HTERT RPE-1 (cell line): ENCODE results near the gene PSTK.

Source experiments
- in situ Hi-C: fragments of 300-500 bp; cut with MboI; formaldehyde crosslinking; loops from 4 replicates; pipeline ENCODE4 v1.14.3; 2020; ENCODE audit warnings: low sequenced_read_pairs

The PSTK gene

GRCh38 chr10:122992031-122992585, 11.9 kb downstream of the PSTK start:
- in situ Hi-C loops, result no loop called here

DNA sequence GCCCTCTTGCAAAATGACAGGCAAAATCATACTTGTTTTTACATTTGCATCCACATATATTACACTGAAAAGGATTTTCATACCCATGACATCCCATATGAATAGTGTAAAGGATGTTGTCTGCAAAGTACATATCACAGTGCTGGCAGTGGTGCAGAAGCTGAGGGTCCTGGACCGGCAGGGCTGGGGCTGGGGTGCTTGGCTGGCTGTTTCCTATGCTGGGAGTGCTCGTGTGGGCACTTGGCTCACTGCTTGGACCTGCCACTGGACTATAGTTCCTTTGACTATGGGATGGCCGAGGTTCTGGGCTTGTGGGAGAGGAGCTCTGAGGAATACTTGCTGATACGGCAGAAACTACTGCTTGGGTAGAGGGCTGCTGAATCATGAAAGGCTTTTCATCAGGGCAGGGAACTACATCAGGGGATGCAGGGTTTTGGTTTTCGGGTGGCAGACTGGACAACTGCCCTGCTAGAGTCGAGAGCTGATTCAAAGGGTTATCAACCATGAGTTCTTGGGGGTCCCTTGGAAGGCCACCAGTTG, 13.7 kb downstream of the PSTK start:
- in situ Hi-C loops, result no loop called here

GRCh38 chr10:122995936-122996335, 15.7 kb downstream of the PSTK start:
- in situ Hi-C loops, result no loop called here

DNA sequence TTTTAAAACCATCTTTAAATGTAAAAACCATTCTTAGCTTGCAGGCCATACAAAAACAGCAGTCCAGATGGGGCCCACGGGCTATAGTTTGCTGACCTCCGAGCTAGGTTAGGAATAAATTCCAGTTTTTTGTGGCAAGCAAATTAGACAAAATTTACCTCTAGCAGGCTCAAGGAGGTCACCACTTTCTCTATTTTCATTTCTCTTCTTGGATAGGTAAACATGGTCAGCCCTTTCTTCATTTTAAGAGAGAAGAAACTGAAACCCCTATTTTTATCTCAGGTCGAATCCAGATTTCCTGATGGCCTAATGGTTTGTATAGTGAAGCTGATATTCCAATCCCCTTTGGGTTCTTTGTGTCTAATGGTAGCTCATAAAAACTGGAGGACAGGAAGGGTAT, 17.7 kb downstream of the PSTK start:
- in situ Hi-C loops, result no loop called here

GRCh38 chr10:122998360-122998917, 18.2 kb downstream of the PSTK start:
- in situ Hi-C loops, result no loop called here

DNA sequence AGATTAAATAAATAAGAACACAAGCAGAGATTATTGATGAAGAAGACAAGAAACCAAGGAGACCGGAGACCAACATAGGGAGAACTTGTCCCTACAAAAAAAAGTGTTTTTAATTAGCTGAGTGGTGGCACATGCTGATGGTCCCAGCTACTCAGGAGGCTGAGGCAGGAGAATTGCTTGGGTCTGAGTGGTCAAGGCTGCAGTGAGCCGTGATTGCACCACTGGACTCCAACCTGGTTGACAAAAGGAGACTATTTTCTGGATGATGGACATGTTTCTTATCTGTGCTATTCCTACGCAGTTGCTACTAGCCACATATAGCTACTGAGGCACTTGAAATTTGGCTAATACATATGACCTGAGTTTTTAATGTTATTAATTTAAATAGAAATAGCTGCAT, 18.7 kb downstream of the PSTK start:
- in situ Hi-C loops, result no loop called here

GRCh38 chr10:122999347-122999746, 19.1 kb downstream of the PSTK start:
- in situ Hi-C loops, result no loop called here

GRCh38 chr10:123000155-123000554, 20.0 kb downstream of the PSTK start:
- in situ Hi-C loops, result no loop called here

GRCh38 chr10:123001370-123001769, 21.2 kb downstream of the PSTK start:
- in situ Hi-C loops, result no loop called here

DNA sequence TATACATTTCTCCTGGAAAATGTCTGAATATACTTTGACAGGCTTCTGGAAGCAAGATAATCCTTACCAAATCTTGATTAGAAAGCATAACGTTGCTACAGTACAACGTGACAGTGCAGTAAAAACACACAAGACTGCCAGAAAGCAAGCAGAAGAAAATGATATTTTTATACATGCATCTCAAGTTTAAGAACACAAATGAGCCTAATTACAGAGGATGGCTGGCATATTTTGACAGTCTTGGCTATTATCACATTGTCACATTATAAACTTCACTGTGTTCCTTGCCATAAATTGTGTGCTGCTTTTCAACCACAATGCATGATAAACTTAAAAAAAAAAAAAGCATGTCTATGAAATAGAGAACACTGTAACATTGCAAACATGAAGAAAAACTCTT, 24.1 kb downstream of the PSTK start:
- in situ Hi-C loops, result no loop called here

- in situ Hi-C loops, result no loop called here
These were observed 27.6 kb downstream of the PSTK start for GRCh38 chr10:123007558-123008354.

DNA sequence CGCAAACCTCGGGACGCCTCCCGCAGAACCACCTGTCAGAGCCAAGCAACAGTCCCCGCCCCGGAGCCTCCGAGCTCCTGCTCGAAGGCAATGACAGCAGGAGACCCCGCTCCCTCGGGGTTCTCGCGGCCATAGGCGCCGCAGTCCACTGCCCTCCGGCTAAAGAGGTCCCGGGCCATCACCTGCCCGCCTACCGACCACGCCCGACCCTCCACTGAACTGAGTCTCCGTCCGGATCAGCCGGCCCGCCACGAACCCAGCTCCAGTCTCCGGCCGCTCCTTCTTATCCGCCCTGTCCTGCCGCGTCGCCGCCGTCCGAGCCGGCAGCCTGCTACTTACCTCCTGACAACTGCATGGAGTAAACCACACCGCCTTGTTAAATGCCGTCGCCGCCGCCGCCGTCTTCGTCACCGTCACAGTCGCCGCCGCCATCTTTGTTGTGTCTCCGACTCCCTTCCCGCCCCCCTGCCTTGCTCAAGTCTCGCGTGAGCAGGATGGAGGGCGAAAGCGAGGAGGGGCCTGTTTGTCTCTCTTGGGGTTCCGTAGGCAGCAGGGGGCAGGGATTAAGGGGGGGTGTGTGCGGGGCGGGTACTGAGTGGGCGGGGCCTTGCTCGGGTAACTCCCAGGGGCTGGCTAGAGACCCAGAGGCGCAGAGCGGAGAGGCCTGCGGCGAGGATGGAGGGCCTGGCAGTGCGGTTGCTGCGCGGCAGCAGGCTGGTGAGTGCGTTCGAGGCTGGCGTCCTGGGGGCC, 28.3 kb downstream of the PSTK start, which contains the start of the genes ACADSB and IKZF5:
ACADSB (plus strand) TSS at position 652 of the 750 bp plus-strand sequence; CDS start at position 676, 24 bp downstream.
IKZF5 (minus strand) TSS at position 441 of the 750 bp plus-strand sequence. CDS start 10,170 bp downstream, outside the sequence.
- in situ Hi-C loops, result no loop called here

- in situ Hi-C loops, result no loop called here
These were observed 29.1 kb downstream of the PSTK start for GRCh38 chr10:123009105-123009820.

- in situ Hi-C loops, result no loop called here
These were observed 31.8 kb downstream of the PSTK start for GRCh38 chr10:123011987-123012386.

- in situ Hi-C loops, result no loop called here
These were observed 33.5 kb downstream of the PSTK start for GRCh38 chr10:123013456-123014419.

DNA sequence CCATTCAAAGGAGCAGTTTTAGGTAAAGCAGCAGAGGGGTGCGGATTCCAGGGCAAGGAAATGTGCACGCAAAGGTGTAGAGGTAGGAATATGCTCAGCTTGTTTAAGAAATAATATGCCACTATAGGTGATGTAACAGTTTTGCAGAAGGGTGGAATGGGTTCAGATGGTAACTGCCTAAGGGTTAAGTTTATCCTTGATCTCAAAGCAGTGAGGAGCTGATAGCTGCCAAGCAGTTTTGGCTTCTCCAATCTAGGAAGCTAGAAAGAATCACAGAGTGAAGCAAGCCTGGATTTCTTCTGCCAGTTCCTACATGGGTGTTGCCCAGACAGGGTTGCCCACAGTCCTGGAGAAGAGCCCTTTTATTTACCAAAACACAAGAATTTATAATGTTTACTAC, 34.6 kb downstream of the PSTK start:
- in situ Hi-C loops, result no loop called here

- in situ Hi-C loops, result no loop called here
These were observed 36.0 kb downstream of the PSTK start for GRCh38 chr10:123016228-123016627.

- in situ Hi-C loops, result no loop called here
These were observed 37.4 kb downstream of the PSTK start for GRCh38 chr10:123017421-123018165.

DNA sequence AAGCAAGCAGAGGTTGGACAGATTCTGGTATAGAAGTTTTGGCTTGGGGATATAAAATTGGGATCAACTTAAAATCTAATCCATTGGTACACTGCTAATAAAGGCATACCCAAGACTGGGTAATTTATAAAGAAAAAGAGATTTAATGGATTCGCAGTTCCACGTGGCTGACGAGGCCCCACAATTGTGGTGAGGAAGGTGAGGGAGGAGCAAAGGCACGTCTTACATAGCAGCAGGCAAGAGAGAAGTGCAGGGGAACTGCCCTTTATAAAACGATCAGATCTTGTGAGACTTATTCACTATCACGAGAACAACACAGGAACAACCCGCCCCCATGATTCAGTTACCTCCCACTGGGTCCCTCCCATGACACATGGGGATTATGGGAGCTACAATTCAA, 38.3 kb downstream of the PSTK start:
- in situ Hi-C loops, result no loop called here
